ENCODE measurements around the gene PLCL1. TPM values are rescaled to one million over a fixed set of nuclear protein-coding genes. Genes with fewer than 3 reads are reported as not detected.

Gene PLCL1
- polyA plus RNA-seq, 3 donors: 0.69 to 1.4 (median 0.79) TPM

DNA sequence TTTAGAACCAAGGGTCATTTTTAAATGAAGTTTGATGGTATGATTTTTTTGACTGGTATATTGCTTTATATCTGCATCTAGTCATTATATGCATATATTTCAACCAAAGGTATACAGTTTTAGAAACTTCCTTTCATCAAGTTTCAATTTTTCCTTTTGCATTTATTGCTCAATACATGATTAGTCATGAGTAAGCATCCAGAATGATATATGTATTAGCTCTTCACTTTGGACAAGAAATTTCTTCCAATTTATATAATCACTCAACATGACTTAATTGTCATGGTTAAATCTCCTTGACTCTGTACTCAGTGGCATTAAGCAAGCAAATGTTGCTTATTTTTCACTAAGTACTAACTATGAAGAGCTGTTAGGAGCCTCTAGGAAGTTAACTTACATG lies 123.6 kb downstream of the PLCL1 start:
- peak in 1 of 3 donors; percentile 4 for DNase-seq
- H3K27me3 ChIP-seq (ENCODE audit: control insufficient read depth in 2 of 2, insufficient read depth in 2 of 2, low read length in 2 of 2): no peaks in the 10 kb centered on the region
- H3K36me3 Mint-ChIP-seq: no peaks in the 10 kb centered on the region
- no peak overlapping the region for H3K27ac Mint-ChIP-seq
- no peaks in the 10 kb centered on the region for H4K20me1 ChIP-seq (ENCODE audit: insufficient read depth, low read length)
- H3K27me3 Mint-ChIP-seq (ENCODE audit: low read depth in 3 of 3): no peaks in the 10 kb centered on the region
- H3K9me3 ChIP-seq (replicated peaks in 1 of 2; ENCODE audit: control insufficient read depth in 1 of 2, insufficient read depth in 1 of 2, low read length in 2 of 2): no peaks in the 10 kb centered on the region
- no peak overlapping the region for H3K27ac ChIP-seq (ENCODE audit: low read depth in 1 of 2, low read length in 2 of 2)
- no peaks in the 10 kb centered on the region for H3K79me2 ChIP-seq (ENCODE audit: insufficient read depth, low read length)
- no peaks in the 10 kb centered on the region for H3K4me1 ChIP-seq (ENCODE audit: control insufficient read depth in 1 of 2, insufficient read depth in 2 of 2, low read length in 2 of 2)
- no peak overlapping the region for H3K9ac ChIP-seq (ENCODE audit: insufficient read depth, low read length, poor library complexity, severe bottlenecking)
- no peak overlapping the region for H2AFZ ChIP-seq (ENCODE audit: insufficient read depth, low read depth, low read length, poor library complexity, severe bottlenecking)
- H3K9me3 Mint-ChIP-seq: peaks cover 0 to 7% (median 2%) of the 10 kb centered on the region in 7 donors
- intact Hi-C loops (cut with micrococcal nuclease): no loop called here
- H3K4me1 Mint-ChIP-seq: peaks cover 6% of the 10 kb centered on the region
- H3K36me3 ChIP-seq (replicated peaks in 1 of 2; ENCODE audit: control insufficient read depth in 1 of 2, insufficient read depth in 2 of 2, low read length in 2 of 2): no peaks in the 10 kb centered on the region
- no peak overlapping the region for H3K4me3 ChIP-seq (replicated peaks in 1 of 3; ENCODE audit: low read depth in 2 of 3, low read length in 3 of 3)
- H3K4me3 Mint-ChIP-seq: no peak overlapping the region
- H3K4me2 ChIP-seq (replicated peaks; ENCODE audit: extremely low read depth, low read length, poor library complexity, severe bottlenecking): no peak overlapping the region
- no peak for TF ChIP-seq CTCF (IDR thresholded peaks at IDR 0.05)

DNA sequence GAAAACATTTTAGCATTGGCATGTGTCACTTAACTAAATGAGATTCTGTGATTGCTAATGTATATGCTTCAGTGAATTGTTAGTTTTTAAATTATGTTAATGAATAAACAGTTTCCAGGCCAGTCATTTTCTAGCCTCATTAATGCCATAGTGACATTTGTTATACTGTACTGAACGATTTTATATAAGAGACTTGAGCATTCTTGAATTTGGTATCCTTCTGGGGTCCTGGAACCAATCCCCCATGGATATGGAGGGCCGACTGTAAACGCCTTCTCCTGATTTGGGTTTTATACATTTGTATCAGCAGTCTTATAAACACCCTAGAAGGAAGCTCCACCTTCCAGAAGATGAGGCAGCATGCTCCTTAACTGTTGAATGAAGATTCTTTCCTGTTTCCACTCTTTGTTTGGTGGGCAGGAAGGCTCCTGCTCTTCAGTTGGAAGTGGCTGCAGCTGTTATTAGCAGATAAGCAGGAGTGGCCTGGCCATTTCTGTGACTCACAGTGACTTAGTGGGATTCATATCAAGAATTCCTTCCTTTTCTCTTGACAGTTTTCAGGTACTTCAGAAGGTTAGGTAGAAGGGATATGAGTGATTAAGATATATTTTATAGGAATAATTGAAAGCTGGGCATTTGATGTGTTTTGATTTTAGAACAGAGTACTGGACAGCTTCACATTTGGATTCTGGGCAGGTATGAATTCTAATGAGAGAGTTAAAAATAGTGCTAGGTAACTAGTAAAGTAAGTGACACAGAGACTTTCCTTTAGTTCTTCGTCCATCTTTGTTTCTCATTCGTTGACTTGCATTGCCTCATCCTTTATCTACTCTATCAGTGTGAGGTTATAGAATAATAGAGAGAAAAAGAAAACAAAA lies 124.9 kb downstream of the PLCL1 start:
- Mint-ChIP-seq H3K27me3 (ENCODE audit: low read depth in 3 of 3) (no peaks in the 10 kb centered on the region), H3K9me3 (peaks cover 0 to 2% (median 0%) of the 10 kb centered on the region in 7 donors), H3K4me3 (no peak overlapping the region), H3K4me1 (peaks cover 6% of the 10 kb centered on the region), H3K36me3 (no peaks in the 10 kb centered on the region), H3K27ac (no peak overlapping the region)
- no peaks in the 10 kb centered on the region for H3K79me2 ChIP-seq (ENCODE audit: insufficient read depth, low read length)
- H3K9me3 ChIP-seq (replicated peaks in 1 of 2; ENCODE audit: control insufficient read depth in 1 of 2, insufficient read depth in 1 of 2, low read length in 2 of 2): no peaks in the 10 kb centered on the region
- H3K9ac ChIP-seq (ENCODE audit: insufficient read depth, low read length, poor library complexity, severe bottlenecking): no peak overlapping the region
- no peak for DNase-seq
- no peak overlapping the region for H3K4me2 ChIP-seq (replicated peaks; ENCODE audit: extremely low read depth, low read length, poor library complexity, severe bottlenecking)
- intact Hi-C loops (cut with micrococcal nuclease): no loop called here
- no peaks in the 10 kb centered on the region for H4K20me1 ChIP-seq (ENCODE audit: insufficient read depth, low read length)
- no peak overlapping the region for H3K4me3 ChIP-seq (replicated peaks in 1 of 3; ENCODE audit: low read depth in 2 of 3, low read length in 3 of 3)
- WGBS (ENCODE audit: insufficient coverage): no CpG with 5 or more reads among the region's 5 CpGs
- TF ChIP-seq CTCF (IDR thresholded peaks at IDR 0.05): no peak
- H2AFZ ChIP-seq (ENCODE audit: insufficient read depth, low read depth, low read length, poor library complexity, severe bottlenecking): no peak overlapping the region
- no peaks in the 10 kb centered on the region for H3K36me3 ChIP-seq (replicated peaks in 1 of 2; ENCODE audit: control insufficient read depth in 1 of 2, insufficient read depth in 2 of 2, low read length in 2 of 2)
- H3K4me1 ChIP-seq (ENCODE audit: control insufficient read depth in 1 of 2, insufficient read depth in 2 of 2, low read length in 2 of 2): no peaks in the 10 kb centered on the region
- H3K27ac ChIP-seq (ENCODE audit: low read depth in 1 of 2, low read length in 2 of 2): no peak overlapping the region
- H3K27me3 ChIP-seq (ENCODE audit: control insufficient read depth in 2 of 2, insufficient read depth in 2 of 2, low read length in 2 of 2): no peaks in the 10 kb centered on the region

All from CD14-positive monocyte (primary cell).